Ovary (tissue), 9 donors: ENCODE data around the gene ZNF568. TPM values are rescaled to one million over a fixed set of nuclear protein-coding genes. Genes with fewer than 3 reads are reported as not detected.

Source experiments
- DNase-seq, 5 donors: peaks; one replicate each; pipeline ENCODE4 v3.0.0-alpha.2; 2019 to 2020
- H3K27ac ChIP-seq, 2 donors: fragments of 200-600 bp; one replicate each; pipeline versions ENCODE4 v1.5.1 to v1.8.0; 2019 to 2022
- H3K27me3 ChIP-seq: fragments of 200-600 bp; one replicate; pipeline ENCODE4 v1.8.0; 2022
- H3K36me3 ChIP-seq: fragments of 200-600 bp; sonication (generic); one replicate; pipeline ENCODE4 v1.5.1; 2019
- H3K4me1 ChIP-seq: one replicate; pipeline ENCODE4 v1.8.1; 2013; ENCODE audit warnings: mild to moderate bottlenecking, moderate library complexity; ENCODE audit not compliant: insufficient read depth
- H3K4me3 ChIP-seq: fragments of 200-600 bp; sonication (generic); one replicate; pipeline ENCODE4 v1.5.1; 2017
- H3K9me3 ChIP-seq, 2 donors: fragments of 200-600 bp in 1 of 2; sonication (generic) in 1 of 2; one replicate each; pipeline versions ENCODE4 v1.5.1 to v1.8.1; 2013 to 2019; ENCODE audit warnings: mild to moderate bottlenecking in 1 of 2, moderate library complexity in 1 of 2
- EP300 ChIP-seq: sonication (generic); formaldehyde crosslinking; IDR thresholded peaks from one replicate; pipeline ENCODE4 v1.6.1; 2017; ENCODE audit warnings: antibody characterized with exemption
- POLR2A ChIP-seq: fragments of 450-650 bp; IDR thresholded peaks from one replicate; pipeline ENCODE4 v1.6.1; 2017; ENCODE audit warnings: antibody characterized with exemption, mild to moderate bottlenecking, moderate library complexity
- WGBS, 3 donors: extraction: QIAGEN DNeasy Blood & Tissue Kit in 1 of 3; methylation state at CpG; one replicate each; pipeline versions ENCODE4 v1.1.5 to v1.1.7; 2013 to 2017; 5-methylcytosine and 5-hydroxymethylcytosine counted together
- intact Hi-C, 4 donors: fragments of 100-400 bp; cut with DNase I; formaldehyde crosslinking; loops; one replicate each; pipeline versions ENCODE4 v1.11.0 to v1.15.1; 2022 to 2023
- polyA plus RNA-seq, 2 donors: library from polyadenylated mRNA; stranded (reverse); fragments of 200-250 nt in 1 of 2; fragments of 350-450 nt in 1 of 2; fragmentation: Illumina TruSeq in 1 of 2; extraction: RNeasy Lipid Tissue Mini Kit (QIAGEN cat#74804) in 1 of 2; gene quantifications; one replicate each; pipeline ENCODE4 v1.2.3, GENCODE V29; 2013 to 2014
- total RNA-seq, 7 donors: library from RNA; depleted of rRNA in 2 of 7; stranded (reverse); fragments of >200 nt in 2 of 7; fragmentation: NEBNext Ultra II Directional in 3 of 7; extraction: Animal tissue kit (Norgen Biotek cat#: 25700) in 3 of 7; gene quantifications; one replicate each; pipeline versions ENCODE4 v1.1.0 to v1.2.4, GENCODE V29; 2016 to 2023
- TF ChIP-seq, protein P1 (sequence below), 3 donors: fragments of 450-650 bp in 2 of 3; fragments of 200-600 bp in 1 of 3; IDR thresholded peaks; one replicate each; pipeline versions ENCODE4 v1.5.1 to v1.8.0; 2016 to 2022; ENCODE audit warnings: antibody characterized with exemption in 3 of 3, mild to moderate bottlenecking in 1 of 3
- donor health status: DM: no; HTN: no; CAD: no; lungs with moderate emphysema.
- donor health status: DM: no; HTN: no; CAD: no.
- donor health status: Bipolar disorder and iron deficiency.
- donor health status: DM: yes; HTN: yes; CAD: no.
- donor health status: DM: no; HTN: no; CAD: no.
- donor health status: DM: yes; HTN: yes; CAD: no.

ZNF568 gene
- total and polyA plus RNA-seq, 9 donors: 9.5 to 25.3 (median 15.3) TPM

DNA sequence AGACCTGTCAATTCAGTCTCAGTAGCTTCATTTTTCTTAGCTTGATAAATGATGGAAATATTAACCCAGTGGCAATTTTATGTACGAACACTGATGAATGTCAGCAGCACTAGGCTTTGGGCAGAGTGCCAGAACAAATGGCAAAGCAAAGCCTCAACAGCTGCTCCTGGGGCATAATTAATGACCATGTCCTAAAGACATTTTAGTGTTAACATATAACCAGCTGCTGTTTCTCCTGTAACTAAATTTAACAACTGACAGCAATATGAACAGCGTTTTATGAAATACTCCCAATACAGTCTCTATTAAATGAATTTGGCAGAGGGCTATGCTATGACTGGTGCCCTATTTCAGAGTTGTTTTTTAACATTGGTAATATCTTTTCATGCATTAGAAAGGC lies 47.1 kb downstream of the ZNF568 start:
- TF ChIP-seq EP300: no peak
- TF ChIP-seq, protein P1, sequence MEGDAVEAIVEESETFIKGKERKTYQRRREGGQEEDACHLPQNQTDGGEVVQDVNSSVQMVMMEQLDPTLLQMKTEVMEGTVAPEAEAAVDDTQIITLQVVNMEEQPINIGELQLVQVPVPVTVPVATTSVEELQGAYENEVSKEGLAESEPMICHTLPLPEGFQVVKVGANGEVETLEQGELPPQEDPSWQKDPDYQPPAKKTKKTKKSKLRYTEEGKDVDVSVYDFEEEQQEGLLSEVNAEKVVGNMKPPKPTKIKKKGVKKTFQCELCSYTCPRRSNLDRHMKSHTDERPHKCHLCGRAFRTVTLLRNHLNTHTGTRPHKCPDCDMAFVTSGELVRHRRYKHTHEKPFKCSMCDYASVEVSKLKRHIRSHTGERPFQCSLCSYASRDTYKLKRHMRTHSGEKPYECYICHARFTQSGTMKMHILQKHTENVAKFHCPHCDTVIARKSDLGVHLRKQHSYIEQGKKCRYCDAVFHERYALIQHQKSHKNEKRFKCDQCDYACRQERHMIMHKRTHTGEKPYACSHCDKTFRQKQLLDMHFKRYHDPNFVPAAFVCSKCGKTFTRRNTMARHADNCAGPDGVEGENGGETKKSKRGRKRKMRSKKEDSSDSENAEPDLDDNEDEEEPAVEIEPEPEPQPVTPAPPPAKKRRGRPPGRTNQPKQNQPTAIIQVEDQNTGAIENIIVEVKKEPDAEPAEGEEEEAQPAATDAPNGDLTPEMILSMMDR (IDR thresholded peaks at IDR 0.05): no peak
- no peak for TF ChIP-seq POLR2A
- Histone ChIP-seq H3K27ac (no peak overlapping the region), H3K4me1 (no peaks in the 10 kb centered on the region), H3K9me3 (peaks cover 0 to 5% of the 10 kb centered on the region in 2 donors), H3K4me3 (no peak overlapping the region), H3K36me3 (no peaks in the 10 kb centered on the region), H3K27me3 (no peaks in the 10 kb centered on the region)
- DNase-seq: no peak
- intact Hi-C loops: no loop called here
- WGBS, 3 donors: 14 to 25% (median 24%) methylated on average over 2 of the region's 2 CpGs

DNA sequence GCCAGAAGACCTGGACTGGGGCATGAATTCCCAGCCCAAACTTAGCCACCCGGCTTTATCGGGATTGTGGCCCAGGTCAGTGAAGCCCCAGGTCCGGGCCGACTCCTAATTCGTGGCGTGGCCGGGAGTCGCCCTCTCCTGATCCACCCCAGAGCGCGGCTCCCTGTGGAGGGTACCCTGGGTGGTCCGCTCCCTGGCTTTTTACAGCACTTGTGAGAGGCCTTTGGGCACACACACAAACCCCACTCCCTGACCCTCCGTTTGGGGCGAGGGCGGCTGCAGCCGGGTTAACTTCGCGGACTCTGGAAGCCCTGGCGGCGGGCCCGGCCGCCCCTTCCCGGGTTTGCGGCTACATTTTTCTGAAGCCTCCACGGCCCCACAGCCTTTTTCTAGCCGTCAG lies 56.4 kb downstream of the ZNF568 start:
- intact Hi-C loops: no loop called here
- no peak for TF ChIP-seq EP300
- TF ChIP-seq, protein P1 (IDR thresholded peaks at IDR 0.05): no peak
- no peak for TF ChIP-seq POLR2A
- Histone ChIP-seq H3K4me1 (peaks cover 4% of the 10 kb centered on the region), H3K27me3 (no peaks in the 10 kb centered on the region), H3K4me3 (peak overlapping the region; percentile 56), H3K36me3 (no peaks in the 10 kb centered on the region), H3K27ac (peak overlapping the region in 1 of 2 donors; percentile 75), H3K9me3 (no peaks in the 10 kb centered on the region)
- 19 to 36% (median 24%) methylated on average over 25 of the region's 25 CpGs for WGBS, 3 donors
- no peak for DNase-seq

DNA sequence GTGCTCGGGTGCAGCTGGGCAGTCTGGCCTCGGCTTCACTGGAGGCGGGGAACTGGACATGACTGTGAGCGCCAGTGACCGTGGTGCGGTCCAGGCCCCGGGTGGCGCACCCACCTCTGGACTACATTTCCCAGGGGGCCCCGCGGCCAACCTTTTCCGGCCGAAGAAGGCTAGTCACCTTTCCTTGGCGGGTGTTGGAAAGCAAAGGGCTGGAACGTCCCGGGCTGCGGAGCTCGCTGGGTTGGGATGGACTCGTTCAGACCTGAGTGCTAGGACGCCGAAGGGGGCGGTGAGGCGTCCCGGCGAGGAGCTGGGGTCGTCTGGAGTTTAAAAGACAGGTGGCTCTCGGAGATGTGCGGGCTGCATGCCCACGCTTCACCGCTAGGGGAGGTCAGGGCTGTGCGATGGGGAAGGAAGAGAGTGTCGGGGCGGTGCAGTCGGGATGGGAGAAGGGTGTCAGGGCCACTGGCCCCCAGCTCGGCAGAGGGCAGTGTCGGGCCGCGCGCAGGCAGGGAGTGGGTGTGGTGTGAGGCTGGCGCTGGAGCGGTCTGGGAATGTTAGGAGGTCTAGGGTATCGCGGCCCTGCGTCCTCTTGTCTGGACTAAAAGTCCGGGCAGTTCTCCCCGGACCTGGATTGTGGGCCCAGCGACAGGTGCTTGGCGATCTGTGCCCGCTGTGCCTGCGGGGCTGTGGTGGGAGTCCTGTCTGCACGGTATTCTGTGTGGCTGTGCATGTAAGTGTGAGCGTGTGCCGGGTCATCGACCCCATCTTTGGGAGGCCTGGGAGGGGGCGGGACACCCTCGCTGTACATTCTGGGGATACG lies 57.1 kb downstream of the ZNF568 start:
- H3K9me3 ChIP-seq: no peaks in the 10 kb centered on the region
- TF ChIP-seq EP300 (no peak), POLR2A (no peak)
- TF ChIP-seq, protein P1 (IDR thresholded peaks at IDR 0.05): peak; percentile 70 to 94 (median 88)
- H3K27ac ChIP-seq: peak overlapping the region; percentile 22 to 75
- H3K27me3 ChIP-seq: no peaks in the 10 kb centered on the region
- 1 to 2% (median 2%) methylated on average over 40 to 56 of the region's 56 CpGs for WGBS, 3 donors
- DNase-seq: peak; percentile 77 to 87 (median 82)
- peak overlapping the region; percentile 56 for H3K4me3 ChIP-seq
- peaks cover 4% of the 10 kb centered on the region for H3K4me1 ChIP-seq
- no peaks in the 10 kb centered on the region for H3K36me3 ChIP-seq
- intact Hi-C loops: no loop called here

DNA sequence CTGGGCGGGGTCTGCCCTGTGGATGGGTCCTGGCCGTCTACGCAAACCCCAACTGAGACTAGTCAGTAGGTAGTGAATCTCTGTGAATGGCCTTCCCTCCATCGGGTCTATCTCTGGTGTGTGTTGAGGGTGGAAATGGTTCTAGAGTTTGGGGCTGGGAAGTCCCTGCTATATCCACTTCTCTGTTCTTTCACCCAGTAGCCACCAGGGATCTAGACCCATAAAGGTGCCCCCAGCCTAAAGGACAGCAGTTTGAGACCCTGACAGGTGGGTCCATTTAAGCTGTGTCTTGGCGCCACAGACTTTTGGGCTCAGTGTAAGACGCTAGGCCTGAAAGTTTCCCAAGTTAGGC lies 57.7 kb downstream of the ZNF568 start:
- Histone ChIP-seq H3K27ac (peak overlapping the region; percentile 22 to 75), H3K27me3 (no peaks in the 10 kb centered on the region), H3K36me3 (no peaks in the 10 kb centered on the region), H3K9me3 (no peaks in the 10 kb centered on the region), H3K4me1 (peaks cover 4% of the 10 kb centered on the region), H3K4me3 (peak overlapping the region; percentile 56)
- no peak for DNase-seq
- intact Hi-C loops: no loop called here
- 38 to 48% (median 43%) methylated on average over 6 of the region's 6 CpGs for WGBS, 3 donors
- TF ChIP-seq EP300: no peak
- no peak for TF ChIP-seq POLR2A
- TF ChIP-seq, protein P1 (IDR thresholded peaks at IDR 0.05): no peak
